ENCODE measurements around the gene HMGCS2. TPM values are rescaled to one million over a fixed set of nuclear protein-coding genes. Genes with fewer than 3 reads are reported as not detected.

The HMGCS2 gene
- total and polyA plus RNA-seq, 10 donors, result 0.06 to 0.11 TPM; not detected in 8

GRCh38 chr1:119805247-119805646 lies 36.5 kb upstream of the HMGCS2 start:
- Histone ChIP-seq H3K27ac (no peak overlapping the region), H3K4me3 (no peak overlapping the region), H3K27me3 (replicated peaks in 1 of 7) (peaks cover 0 to 24% (median 4%) of the 10 kb centered on the region in 7 donors), H3K9me3 (no peaks in the 10 kb centered on the region), H3K4me1 (peaks cover 0 to 7% (median 2%) of the 10 kb centered on the region in 6 donors), H3K36me3 (no peaks in the 10 kb centered on the region)
- no peak for TF ChIP-seq CTCF (IDR thresholded peaks at IDR 0.05 in 8 of 11, conservative IDR thresholded peaks at IDR 0.05 in 3 of 11)
- no peak for TF ChIP-seq POLR2A (IDR thresholded peaks at IDR 0.05)
- no peak for TF ChIP-seq POLR2AphosphoS5 (IDR thresholded peaks at IDR 0.05)
- WGBS, 5 donors, result 87 to 92% (median 89%) methylated on average over 8 of the region's 8 CpGs
- DNase-seq, result no peak
- intact Hi-C loops (cut with DNase I; ENCODE audit: low total_unique reads), result no loop called here

- TF ChIP-seq CTCF (IDR thresholded peaks at IDR 0.05 in 8 of 11, conservative IDR thresholded peaks at IDR 0.05 in 3 of 11) (no peak), POLR2A (IDR thresholded peaks at IDR 0.05) (no peak), POLR2AphosphoS5 (IDR thresholded peaks at IDR 0.05) (no peak)
- no peaks in the 10 kb centered on the region for H3K4me1 ChIP-seq
- intact Hi-C loops (cut with DNase I; ENCODE audit: low total_unique reads), result no loop called here
- H3K4me3 ChIP-seq, result no peak overlapping the region
- H3K9me3 ChIP-seq, result no peaks in the 10 kb centered on the region
- H3K27me3 ChIP-seq (replicated peaks in 1 of 7), result no peaks in the 10 kb centered on the region
- H3K36me3 ChIP-seq, result no peaks in the 10 kb centered on the region
- no peak for DNase-seq
- WGBS, 5 donors, result 67 to 74% (median 70%) methylated on average over 14 to 15 of the region's 15 CpGs
- no peak overlapping the region for H3K27ac ChIP-seq
These were observed 31.0 kb upstream of the HMGCS2 start for GRCh38 chr1:119799599-119800177.

GRCh38 chr1:119799003-119799402 lies 30.3 kb upstream of the HMGCS2 start:
- no peak for TF ChIP-seq CTCF (IDR thresholded peaks at IDR 0.05 in 8 of 11, conservative IDR thresholded peaks at IDR 0.05 in 3 of 11)
- no peak for TF ChIP-seq POLR2A (IDR thresholded peaks at IDR 0.05)
- TF ChIP-seq POLR2AphosphoS5 (IDR thresholded peaks at IDR 0.05), result no peak
- H3K36me3 ChIP-seq, result no peaks in the 10 kb centered on the region
- DNase-seq, result no peak
- intact Hi-C loops (cut with DNase I; ENCODE audit: low total_unique reads), result no loop called here
- H3K27me3 ChIP-seq (replicated peaks in 1 of 7), result no peaks in the 10 kb centered on the region
- 70 to 80% (median 75%) methylated on average over 4 of the region's 4 CpGs for WGBS, 5 donors
- no peaks in the 10 kb centered on the region for H3K4me1 ChIP-seq
- no peak overlapping the region for H3K4me3 ChIP-seq
- H3K9me3 ChIP-seq, result no peaks in the 10 kb centered on the region
- H3K27ac ChIP-seq, result no peak overlapping the region

GRCh38 chr1:119797606-119798005 lies 28.9 kb upstream of the HMGCS2 start:
- H3K4me3 ChIP-seq, result no peak overlapping the region
- no peaks in the 10 kb centered on the region for H3K36me3 ChIP-seq
- H3K9me3 ChIP-seq, result no peaks in the 10 kb centered on the region
- 87 to 93% (median 91%) methylated on average over 7 of the region's 7 CpGs for WGBS, 5 donors
- no peaks in the 10 kb centered on the region for H3K27me3 ChIP-seq (replicated peaks in 1 of 7)
- no peak for DNase-seq
- H3K27ac ChIP-seq, result no peak overlapping the region
- intact Hi-C loops (cut with DNase I; ENCODE audit: low total_unique reads), result no loop called here
- TF ChIP-seq CTCF (IDR thresholded peaks at IDR 0.05 in 8 of 11, conservative IDR thresholded peaks at IDR 0.05 in 3 of 11), result no peak
- TF ChIP-seq POLR2AphosphoS5 (IDR thresholded peaks at IDR 0.05), result no peak
- no peak for TF ChIP-seq POLR2A (IDR thresholded peaks at IDR 0.05)
- H3K4me1 ChIP-seq, result no peaks in the 10 kb centered on the region

Data from spleen (tissue), 11 donors.